Transverse colon (tissue), 4 donors: ENCODE measurements around the gene ENPP1. TPM values are rescaled to one million over a fixed set of nuclear protein-coding genes. Genes with fewer than 3 reads are reported as not detected.

ENCODE experiments used
- DNase-seq: peaks from one replicate; pipeline ENCODE4 v3.0.0-alpha.2; 2019
- H3K27ac ChIP-seq, 4 donors: fragments of 200-600 bp; sonication (generic); 2 replicates each; pipeline ENCODE4 v1.5.1; 2016 to 2018; ENCODE audit warnings: inconsistent platforms in 4 of 4
- H3K27me3 ChIP-seq: fragments of 200-600 bp; sonication (generic); 2 replicates; pipeline ENCODE4 v1.5.1; 2017; ENCODE audit warnings: inconsistent platforms
- H3K36me3 ChIP-seq, 4 donors: fragments of 200-600 bp; sonication (generic); 2 replicates each; pipeline ENCODE4 v1.5.1; 2017 to 2019; ENCODE audit warnings: inconsistent platforms in 4 of 4
- H3K4me1 ChIP-seq, 4 donors: fragments of 200-600 bp; sonication (generic); 2 replicates each; pipeline ENCODE4 v1.5.1; 2017 to 2020; ENCODE audit warnings: inconsistent platforms in 4 of 4
- H3K4me3 ChIP-seq, 4 donors: fragments of 200-600 bp; sonication (generic); 1 replicate in 1 of 4; 2 replicates in 3 of 4; pipeline versions ENCODE4 v1.5.1 to v1.6.1; 2017 to 2019; ENCODE audit warnings: inconsistent platforms in 4 of 4
- H3K9me3 ChIP-seq, 2 donors: fragments of 200-600 bp; sonication (generic); 2 replicates each; pipeline ENCODE4 v1.5.1; 2017 to 2019; ENCODE audit warnings: inconsistent platforms in 2 of 2
- EP300 ChIP-seq: sonication (generic); formaldehyde crosslinking; IDR thresholded peaks from one replicate; pipeline ENCODE4 v1.6.1; 2017; ENCODE audit warnings: antibody characterized with exemption, low read depth
- POLR2A ChIP-seq: fragments of 450-650 bp; IDR thresholded peaks from one replicate; pipeline ENCODE4 v1.6.1; 2016; ENCODE audit warnings: antibody characterized with exemption, mild to moderate bottlenecking, moderate library complexity
- POLR2AphosphoS5 ChIP-seq, 3 donors: sonication (generic); formaldehyde crosslinking; IDR thresholded peaks; one replicate each; pipeline ENCODE4 v1.6.1; 2016; ENCODE audit warnings: antibody characterized with exemption in 3 of 3
- WGBS, 2 donors: methylation state at CpG; one replicate each; pipeline ENCODE4 v1.1.5; 2018; ENCODE audit warnings: low coverage in 1 of 2; 5-methylcytosine and 5-hydroxymethylcytosine counted together
- in situ Hi-C, 4 donors: fragments of 200-750 bp; cut with MboI; loops; one replicate each; pipeline versions ENCODE4 v1.15.0 to v1.15.1; 2017; ENCODE audit warnings: low sequenced_read_pairs in 3 of 4, low pct_ligation_motif_present in 1 of 4, low pct_unique_long_range_greater_than_20kb in 1 of 4
- intact Hi-C: fragments of 100-400 bp; cut with DNase I; formaldehyde crosslinking; loops from one replicate; pipeline ENCODE4 v1.15.1; 2023; ENCODE audit warnings: low total_unique reads
- total RNA-seq, 4 donors: library from RNA; depleted of rRNA; stranded (reverse); fragments of >200 nt; gene quantifications; one replicate each; pipeline ENCODE4 v1.1.0, GENCODE V29; 2016
- TF ChIP-seq, protein P1 (sequence below), 5 experiments: fragments of 200-600 bp in 3 of 5; fragments of 450-650 bp in 2 of 5; sonication (generic) in 3 of 5; IDR thresholded peaks; 1 replicate in 2 of 5; 2 replicates in 3 of 5; pipeline ENCODE4 v1.5.1; 2016 to 2017; ENCODE audit warnings: antibody characterized with exemption in 5 of 5, inconsistent platforms in 3 of 5, mild to moderate bottlenecking in 2 of 5, moderate library complexity in 1 of 5

Gene ENPP1
- total RNA-seq, 4 donors from 2014 or later: 3.4 to 24.0 (median 22.8) TPM

DNA sequence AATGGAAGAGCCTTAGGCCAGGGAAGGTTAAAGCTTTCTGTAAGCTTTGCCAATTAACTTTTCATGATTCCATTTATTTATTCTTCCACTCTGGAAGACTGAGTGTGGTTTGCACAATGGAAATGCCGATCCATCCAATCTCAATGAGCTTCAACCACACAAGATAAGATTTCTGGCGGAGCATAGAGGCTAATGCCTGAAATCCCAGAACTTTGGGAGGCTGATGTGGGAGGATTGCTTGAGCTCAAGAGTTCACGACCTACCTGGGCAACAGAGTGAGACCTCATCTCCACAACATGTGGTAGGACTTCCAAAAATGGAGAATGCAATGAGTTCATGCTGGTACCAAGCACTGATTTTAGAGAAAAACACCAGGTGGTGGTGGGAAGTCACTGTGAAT lies 6.2 kb downstream of the ENPP1 start:
- in situ Hi-C loops (no loop called here), intact Hi-C loops (no loop called here)
- DNase-seq: no peak
- 84% methylated on average over 3 of the region's 3 CpGs; no CpG with 5 or more reads in 1 of the 2 donors for WGBS, 2 donors
- Histone ChIP-seq H3K27ac (no peak overlapping the region), H3K4me1 (no peaks in the 10 kb centered on the region), H3K27me3 (no peaks in the 10 kb centered on the region), H3K4me3 (no peak overlapping the region), H3K9me3 (no peaks in the 10 kb centered on the region), H3K36me3 (no peaks in the 10 kb centered on the region)
- TF ChIP-seq, protein P1, sequence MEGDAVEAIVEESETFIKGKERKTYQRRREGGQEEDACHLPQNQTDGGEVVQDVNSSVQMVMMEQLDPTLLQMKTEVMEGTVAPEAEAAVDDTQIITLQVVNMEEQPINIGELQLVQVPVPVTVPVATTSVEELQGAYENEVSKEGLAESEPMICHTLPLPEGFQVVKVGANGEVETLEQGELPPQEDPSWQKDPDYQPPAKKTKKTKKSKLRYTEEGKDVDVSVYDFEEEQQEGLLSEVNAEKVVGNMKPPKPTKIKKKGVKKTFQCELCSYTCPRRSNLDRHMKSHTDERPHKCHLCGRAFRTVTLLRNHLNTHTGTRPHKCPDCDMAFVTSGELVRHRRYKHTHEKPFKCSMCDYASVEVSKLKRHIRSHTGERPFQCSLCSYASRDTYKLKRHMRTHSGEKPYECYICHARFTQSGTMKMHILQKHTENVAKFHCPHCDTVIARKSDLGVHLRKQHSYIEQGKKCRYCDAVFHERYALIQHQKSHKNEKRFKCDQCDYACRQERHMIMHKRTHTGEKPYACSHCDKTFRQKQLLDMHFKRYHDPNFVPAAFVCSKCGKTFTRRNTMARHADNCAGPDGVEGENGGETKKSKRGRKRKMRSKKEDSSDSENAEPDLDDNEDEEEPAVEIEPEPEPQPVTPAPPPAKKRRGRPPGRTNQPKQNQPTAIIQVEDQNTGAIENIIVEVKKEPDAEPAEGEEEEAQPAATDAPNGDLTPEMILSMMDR (IDR thresholded peaks at IDR 0.05): no peak
- no peak for TF ChIP-seq EP300
- TF ChIP-seq POLR2AphosphoS5 (IDR thresholded peaks at IDR 0.05): no peak
- TF ChIP-seq POLR2A: no peak

- Histone ChIP-seq H3K4me3 (no peak overlapping the region), H3K9me3 (no peaks in the 10 kb centered on the region), H3K27me3 (no peaks in the 10 kb centered on the region), H3K4me1 (peaks cover 0 to 7% (median 2%) of the 10 kb centered on the region in 4 donors), H3K27ac (no peak overlapping the region), H3K36me3 (no peaks in the 10 kb centered on the region)
- intact Hi-C loops (no loop called here), in situ Hi-C loops (no loop called here)
- TF ChIP-seq POLR2A (no peak), POLR2AphosphoS5 (IDR thresholded peaks at IDR 0.05) (no peak), EP300 (no peak)
- TF ChIP-seq, protein P1 (IDR thresholded peaks at IDR 0.05): no peak
- DNase-seq: no peak
- 83 to 86% methylated on average over 1 of the region's 1 CpG for WGBS, 2 donors
Observed at GRCh38 chr6:131816869-131817268, 9.0 kb downstream of the ENPP1 start.

GRCh38 chr6:131819572-131820124 lies 11.8 kb downstream of the ENPP1 start:
- Histone ChIP-seq H3K4me1 (peaks cover 0 to 7% (median 2%) of the 10 kb centered on the region in 4 donors), H3K27me3 (no peaks in the 10 kb centered on the region), H3K9me3 (no peaks in the 10 kb centered on the region), H3K4me3 (no peak overlapping the region), H3K36me3 (no peaks in the 10 kb centered on the region), H3K27ac (no peak overlapping the region)
- TF ChIP-seq EP300: no peak
- no peak for TF ChIP-seq POLR2AphosphoS5 (IDR thresholded peaks at IDR 0.05)
- TF ChIP-seq, protein P1 (IDR thresholded peaks at IDR 0.05): no peak
- no peak for TF ChIP-seq POLR2A
- intact Hi-C loops: no loop called here
- in situ Hi-C loops: no loop called here
- WGBS, 2 donors: 49 to 57% methylated on average over 7 of the region's 7 CpGs
- no peak for DNase-seq

DNA sequence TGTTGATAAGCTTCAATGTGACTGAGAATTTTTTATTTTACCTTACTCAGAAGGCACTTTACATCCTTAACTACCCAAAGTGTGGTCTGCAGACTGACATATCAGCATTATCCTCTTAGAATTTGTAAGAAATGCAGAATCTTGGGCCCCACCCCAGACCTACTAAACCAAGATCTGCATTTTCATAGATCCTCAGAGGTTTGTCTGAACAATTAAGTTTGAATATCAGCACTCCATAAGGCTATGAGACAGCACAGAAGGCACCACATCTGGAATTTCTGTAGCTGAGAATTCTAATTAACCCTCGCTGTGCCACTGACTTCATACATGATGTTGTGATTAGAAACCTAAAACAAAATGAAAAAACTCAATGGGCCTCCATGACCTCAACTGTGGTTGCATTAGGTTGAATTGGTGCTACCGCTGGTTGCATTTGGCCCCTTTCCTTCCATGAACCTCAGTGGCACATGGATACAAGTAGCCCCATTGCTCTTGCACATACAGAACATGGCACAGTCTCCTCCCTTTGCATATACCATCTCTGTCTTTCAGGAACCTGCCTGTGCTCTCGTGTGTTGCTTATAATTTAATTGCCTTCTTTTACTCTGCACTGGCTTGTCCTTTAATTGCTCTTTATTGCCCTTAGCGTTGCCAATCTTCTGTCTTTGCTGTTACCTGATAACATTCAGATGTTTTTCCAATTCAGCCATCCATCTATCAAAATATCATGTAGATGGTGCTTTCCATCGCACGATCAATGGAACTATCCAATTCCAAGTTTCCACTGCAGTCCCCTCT lies 13.4 kb downstream of the ENPP1 start:
- Histone ChIP-seq H3K4me3 (no peak overlapping the region), H3K4me1 (peaks cover 0 to 7% (median 2%) of the 10 kb centered on the region in 4 donors), H3K36me3 (no peaks in the 10 kb centered on the region), H3K27me3 (no peaks in the 10 kb centered on the region), H3K9me3 (no peaks in the 10 kb centered on the region), H3K27ac (no peak overlapping the region)
- TF ChIP-seq EP300: no peak
- TF ChIP-seq POLR2A: no peak
- TF ChIP-seq POLR2AphosphoS5 (IDR thresholded peaks at IDR 0.05): no peak
- TF ChIP-seq, protein P1 (IDR thresholded peaks at IDR 0.05): no peak
- WGBS, 2 donors: 65 to 76% methylated on average over 6 of the region's 6 CpGs
- intact Hi-C loops (no loop called here), in situ Hi-C loops (no loop called here)
- DNase-seq: no peak
